Measurements from ENCODE around the gene CGNL1.

CGNL1 gene

DNA sequence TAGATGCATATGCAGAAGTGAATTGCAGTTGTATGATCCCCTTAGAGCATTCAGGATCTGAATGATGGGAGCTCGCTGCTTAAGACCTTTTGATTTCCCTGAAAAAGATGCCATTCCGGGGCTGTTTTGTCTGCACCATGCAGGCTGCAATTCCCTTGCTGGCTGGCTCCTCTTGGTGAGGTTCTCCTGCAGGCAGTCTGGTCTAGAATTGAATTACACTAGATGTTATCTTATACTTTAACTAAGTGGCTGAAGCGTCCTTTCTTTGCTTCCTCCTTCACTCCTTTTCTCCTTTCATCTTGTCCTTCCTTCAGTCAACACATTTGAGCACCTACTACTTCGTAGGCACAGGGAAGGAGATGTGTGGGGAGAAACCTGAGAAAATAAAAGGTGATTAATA is 196.8 kb downstream of the CGNL1 start:
- DNase-seq (ENCODE audit: extremely low read depth, insufficient read length) = no peak
- TF ChIP-seq, protein P1, sequence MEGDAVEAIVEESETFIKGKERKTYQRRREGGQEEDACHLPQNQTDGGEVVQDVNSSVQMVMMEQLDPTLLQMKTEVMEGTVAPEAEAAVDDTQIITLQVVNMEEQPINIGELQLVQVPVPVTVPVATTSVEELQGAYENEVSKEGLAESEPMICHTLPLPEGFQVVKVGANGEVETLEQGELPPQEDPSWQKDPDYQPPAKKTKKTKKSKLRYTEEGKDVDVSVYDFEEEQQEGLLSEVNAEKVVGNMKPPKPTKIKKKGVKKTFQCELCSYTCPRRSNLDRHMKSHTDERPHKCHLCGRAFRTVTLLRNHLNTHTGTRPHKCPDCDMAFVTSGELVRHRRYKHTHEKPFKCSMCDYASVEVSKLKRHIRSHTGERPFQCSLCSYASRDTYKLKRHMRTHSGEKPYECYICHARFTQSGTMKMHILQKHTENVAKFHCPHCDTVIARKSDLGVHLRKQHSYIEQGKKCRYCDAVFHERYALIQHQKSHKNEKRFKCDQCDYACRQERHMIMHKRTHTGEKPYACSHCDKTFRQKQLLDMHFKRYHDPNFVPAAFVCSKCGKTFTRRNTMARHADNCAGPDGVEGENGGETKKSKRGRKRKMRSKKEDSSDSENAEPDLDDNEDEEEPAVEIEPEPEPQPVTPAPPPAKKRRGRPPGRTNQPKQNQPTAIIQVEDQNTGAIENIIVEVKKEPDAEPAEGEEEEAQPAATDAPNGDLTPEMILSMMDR (IDR thresholded peaks at IDR 0.05; ENCODE audit: insufficient read depth, low read length, poor library complexity, severe bottlenecking) = no peak

DNA sequence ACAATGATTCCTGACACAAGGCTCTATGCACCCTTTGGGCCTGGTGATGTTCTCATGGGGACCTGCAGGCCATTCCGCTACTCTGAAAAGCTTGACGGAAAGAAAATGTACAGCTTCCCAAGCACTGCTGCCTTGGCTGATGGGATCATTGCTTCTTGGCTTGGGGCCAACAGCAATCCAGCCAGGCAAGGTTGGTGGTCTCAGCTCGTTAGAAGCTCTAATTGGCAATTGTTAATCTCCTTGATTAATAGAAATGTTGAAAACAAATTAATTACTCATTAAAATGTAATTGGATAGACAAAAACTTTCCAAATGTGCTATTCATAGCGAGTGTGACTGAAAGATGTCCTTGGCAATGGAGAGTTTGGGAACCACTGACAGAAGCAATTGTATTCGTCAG is 199.1 kb downstream of the CGNL1 start:
- no peak for DNase-seq (ENCODE audit: extremely low read depth, insufficient read length)
- Histone ChIP-seq H3K36me3 (ENCODE audit: control insufficient read depth, insufficient read depth, low read length) (no peaks in the 10 kb centered on the region), H3K27me3 (replicated peaks; ENCODE audit: control insufficient read depth, insufficient read depth, low read length) (no peaks in the 10 kb centered on the region; the same call in 1 of the 2 replicates), H3K4me3 (replicated peaks; ENCODE audit: low read depth, low read length) (no peak overlapping the region)
- TF ChIP-seq, protein P1 (IDR thresholded peaks at IDR 0.05; ENCODE audit: insufficient read depth, low read length, poor library complexity, severe bottlenecking) = no peak

More for the DNA sequence above, 196.8 kb downstream of the CGNL1 start:
- Histone ChIP-seq H3K4me3 (replicated peaks; ENCODE audit: low read depth, low read length) (no peak overlapping the region), H3K36me3 (ENCODE audit: control insufficient read depth, insufficient read depth, low read length) (no peaks in the 10 kb centered on the region), H3K27me3 (replicated peaks; ENCODE audit: control insufficient read depth, insufficient read depth, low read length) (no peaks in the 10 kb centered on the region)

DNA sequence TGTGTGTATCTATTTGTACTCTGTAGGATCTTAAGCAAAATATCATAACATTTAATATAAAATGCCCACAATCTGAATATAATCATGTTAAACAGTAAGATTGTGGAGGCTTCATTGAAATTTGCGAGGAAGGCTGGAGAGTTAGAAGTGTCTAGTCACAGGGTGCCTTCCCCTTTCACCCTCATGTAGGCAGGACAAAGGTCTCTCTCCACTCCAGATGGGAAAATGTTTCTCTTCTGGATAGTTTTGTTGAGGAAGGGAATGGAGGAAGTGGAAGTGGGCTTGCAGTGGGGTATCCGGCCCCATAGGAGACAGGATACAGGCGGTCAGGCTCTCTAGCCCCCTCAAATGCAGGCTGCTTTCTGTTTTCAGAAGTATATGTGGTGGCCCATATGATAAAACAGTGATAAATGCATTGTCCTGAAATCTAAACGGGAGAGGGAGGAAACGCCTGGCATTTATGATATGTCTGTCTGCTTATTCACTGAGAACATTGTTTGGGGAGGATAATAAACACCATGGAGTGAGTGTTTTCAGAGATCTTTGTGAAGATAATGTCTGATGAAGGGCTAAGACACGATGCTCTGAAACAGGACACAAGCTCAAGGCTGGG is 202.1 kb downstream of the CGNL1 start:
- no peak for DNase-seq (ENCODE audit: extremely low read depth, insufficient read length)
- no peak overlapping the region for H3K4me3 ChIP-seq (replicated peaks; ENCODE audit: low read depth, low read length)
- no peaks in the 10 kb centered on the region for H3K36me3 ChIP-seq (ENCODE audit: control insufficient read depth, insufficient read depth, low read length)
- TF ChIP-seq, protein P1 (IDR thresholded peaks at IDR 0.05; ENCODE audit: insufficient read depth, low read length, poor library complexity, severe bottlenecking) = no peak
- no peaks in the 10 kb centered on the region; the same call in 1 of the 2 replicates for H3K27me3 ChIP-seq (replicated peaks; ENCODE audit: control insufficient read depth, insufficient read depth, low read length)

DNA sequence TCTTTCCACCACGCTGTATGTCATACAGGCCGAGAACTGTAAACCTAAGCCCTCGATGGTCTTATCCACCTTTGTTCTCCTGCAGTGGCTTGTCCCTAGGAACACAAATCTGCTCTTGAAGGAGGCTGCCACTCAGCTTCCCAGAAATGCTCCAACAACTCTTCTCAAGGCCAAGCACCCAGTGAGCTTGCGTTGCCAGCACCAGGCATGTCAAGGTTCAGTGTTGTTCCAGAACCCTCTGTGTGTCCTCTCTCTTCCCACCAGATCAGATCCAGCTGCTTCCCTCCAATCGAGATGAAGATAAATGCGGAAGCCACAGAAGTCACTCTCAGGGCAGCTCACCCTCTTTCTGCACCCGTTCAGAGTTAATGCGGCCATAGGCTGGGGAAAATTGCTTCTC is 204.1 kb downstream of the CGNL1 start:
- TF ChIP-seq, protein P1 (IDR thresholded peaks at IDR 0.05; ENCODE audit: insufficient read depth, low read length, poor library complexity, severe bottlenecking) = no peak
- DNase-seq (ENCODE audit: extremely low read depth, insufficient read length) = no peak
- H3K4me3 ChIP-seq (replicated peaks; ENCODE audit: low read depth, low read length) = no peak overlapping the region
- no peaks in the 10 kb centered on the region; the same call in 1 of the 2 replicates for H3K27me3 ChIP-seq (replicated peaks; ENCODE audit: control insufficient read depth, insufficient read depth, low read length)
- no peaks in the 10 kb centered on the region for H3K36me3 ChIP-seq (ENCODE audit: control insufficient read depth, insufficient read depth, low read length)

DNA sequence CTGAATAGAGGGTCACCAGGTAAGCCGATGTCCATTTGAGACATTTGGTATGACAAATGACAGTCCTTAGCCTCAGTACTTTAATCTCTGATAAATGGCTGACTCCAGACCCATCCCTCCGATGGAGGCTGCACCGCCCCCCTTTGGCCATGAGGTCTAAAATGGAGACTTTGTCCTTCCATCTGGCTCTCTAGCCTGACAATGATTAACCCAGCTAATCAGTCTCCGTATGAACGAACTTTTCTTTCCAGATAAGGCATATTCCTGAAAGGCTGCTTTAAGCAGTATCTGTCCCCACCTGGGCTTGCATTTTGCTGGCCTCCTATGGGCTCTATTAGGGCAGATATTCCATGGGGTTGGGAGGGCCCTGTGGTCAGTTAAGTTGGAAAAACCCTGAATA is 204.6 kb downstream of the CGNL1 start:
- Histone ChIP-seq H3K36me3 (ENCODE audit: control insufficient read depth, insufficient read depth, low read length) (no peaks in the 10 kb centered on the region), H3K27me3 (replicated peaks; ENCODE audit: control insufficient read depth, insufficient read depth, low read length) (no peaks in the 10 kb centered on the region; the same call in 1 of the 2 replicates), H3K4me3 (replicated peaks; ENCODE audit: low read depth, low read length) (no peak overlapping the region)
- no peak for DNase-seq (ENCODE audit: extremely low read depth, insufficient read length)
- TF ChIP-seq, protein P1 (IDR thresholded peaks at IDR 0.05; ENCODE audit: insufficient read depth, low read length, poor library complexity, severe bottlenecking) = no peak

DNA sequence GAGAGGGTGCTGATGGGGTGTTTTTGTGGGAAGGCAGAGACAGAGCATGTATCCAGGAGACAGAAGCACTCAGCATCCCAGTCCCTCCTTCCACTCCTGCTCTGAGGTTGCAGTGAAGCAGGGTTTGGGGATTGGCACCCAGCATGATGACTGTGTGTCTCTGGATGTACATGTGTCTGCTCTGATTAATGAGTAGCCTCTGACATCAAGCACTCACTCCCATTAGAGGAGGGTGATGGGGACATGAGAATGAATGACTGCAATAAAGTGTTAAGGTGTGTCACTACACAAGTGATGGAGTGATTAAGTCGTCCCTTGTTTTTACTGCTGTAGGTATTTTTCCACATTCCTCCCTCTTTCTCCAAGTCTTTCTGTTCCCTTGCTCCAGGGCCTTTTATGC is 205.8 kb downstream of the CGNL1 start:
- H3K36me3 ChIP-seq (ENCODE audit: control insufficient read depth, insufficient read depth, low read length) = no peaks in the 10 kb centered on the region
- no peak for DNase-seq (ENCODE audit: extremely low read depth, insufficient read length)
- TF ChIP-seq, protein P1 (IDR thresholded peaks at IDR 0.05; ENCODE audit: insufficient read depth, low read length, poor library complexity, severe bottlenecking) = no peak
- H3K27me3 ChIP-seq (replicated peaks; ENCODE audit: control insufficient read depth, insufficient read depth, low read length) = no peaks in the 10 kb centered on the region; the same call in 1 of the 2 replicates
- H3K4me3 ChIP-seq (replicated peaks; ENCODE audit: low read depth, low read length) = no peak overlapping the region
